LNCAP (cell line): ENCODE measurements around the gene PGAP2.

ENCODE experiments used
- TF ChIP-seq, protein P1 (sequence below): fragments of 450-650 bp; IDR thresholded peaks from 2 replicates; pipeline ENCODE4 v1.5.1; 2017; ENCODE audit warnings: mild to moderate bottlenecking

The PGAP2 gene

DNA sequence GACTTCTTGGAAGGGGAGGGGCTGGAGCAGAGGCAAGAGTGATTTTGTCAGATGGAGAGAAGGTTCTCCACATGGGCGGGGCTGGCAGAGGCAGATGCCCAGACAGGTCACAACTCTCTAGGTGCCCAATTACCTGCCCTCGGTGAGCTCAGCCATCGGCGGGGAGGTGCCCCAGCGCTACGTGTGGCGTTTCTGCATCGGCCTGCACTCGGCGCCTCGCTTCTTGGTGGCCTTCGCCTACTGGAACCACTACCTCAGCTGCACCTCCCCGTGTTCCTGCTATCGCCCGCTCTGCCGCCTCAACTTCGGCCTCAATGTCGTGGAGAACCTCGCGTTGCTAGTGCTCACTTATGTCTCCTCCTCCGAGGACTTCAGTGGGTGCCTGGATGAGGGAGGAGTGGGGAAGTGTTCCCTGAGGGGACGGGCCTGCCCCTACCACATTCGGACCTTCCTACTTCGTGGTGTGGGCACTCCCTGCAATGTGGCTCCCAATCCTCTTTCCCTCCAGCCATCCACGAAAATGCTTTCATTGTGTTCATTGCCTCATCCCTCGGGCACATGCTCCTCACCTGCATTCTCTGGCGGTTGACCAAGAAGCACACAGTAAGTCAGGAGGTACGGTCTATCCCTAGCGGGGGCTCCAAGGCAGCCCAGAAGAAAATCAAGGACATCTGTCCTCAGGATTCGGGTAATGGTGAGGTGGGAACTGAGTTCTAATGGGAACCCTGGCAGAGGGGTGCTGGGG is 15.6 kb downstream of the PGAP2 start:
- TF ChIP-seq, protein P1, sequence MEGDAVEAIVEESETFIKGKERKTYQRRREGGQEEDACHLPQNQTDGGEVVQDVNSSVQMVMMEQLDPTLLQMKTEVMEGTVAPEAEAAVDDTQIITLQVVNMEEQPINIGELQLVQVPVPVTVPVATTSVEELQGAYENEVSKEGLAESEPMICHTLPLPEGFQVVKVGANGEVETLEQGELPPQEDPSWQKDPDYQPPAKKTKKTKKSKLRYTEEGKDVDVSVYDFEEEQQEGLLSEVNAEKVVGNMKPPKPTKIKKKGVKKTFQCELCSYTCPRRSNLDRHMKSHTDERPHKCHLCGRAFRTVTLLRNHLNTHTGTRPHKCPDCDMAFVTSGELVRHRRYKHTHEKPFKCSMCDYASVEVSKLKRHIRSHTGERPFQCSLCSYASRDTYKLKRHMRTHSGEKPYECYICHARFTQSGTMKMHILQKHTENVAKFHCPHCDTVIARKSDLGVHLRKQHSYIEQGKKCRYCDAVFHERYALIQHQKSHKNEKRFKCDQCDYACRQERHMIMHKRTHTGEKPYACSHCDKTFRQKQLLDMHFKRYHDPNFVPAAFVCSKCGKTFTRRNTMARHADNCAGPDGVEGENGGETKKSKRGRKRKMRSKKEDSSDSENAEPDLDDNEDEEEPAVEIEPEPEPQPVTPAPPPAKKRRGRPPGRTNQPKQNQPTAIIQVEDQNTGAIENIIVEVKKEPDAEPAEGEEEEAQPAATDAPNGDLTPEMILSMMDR: no peak

DNA sequence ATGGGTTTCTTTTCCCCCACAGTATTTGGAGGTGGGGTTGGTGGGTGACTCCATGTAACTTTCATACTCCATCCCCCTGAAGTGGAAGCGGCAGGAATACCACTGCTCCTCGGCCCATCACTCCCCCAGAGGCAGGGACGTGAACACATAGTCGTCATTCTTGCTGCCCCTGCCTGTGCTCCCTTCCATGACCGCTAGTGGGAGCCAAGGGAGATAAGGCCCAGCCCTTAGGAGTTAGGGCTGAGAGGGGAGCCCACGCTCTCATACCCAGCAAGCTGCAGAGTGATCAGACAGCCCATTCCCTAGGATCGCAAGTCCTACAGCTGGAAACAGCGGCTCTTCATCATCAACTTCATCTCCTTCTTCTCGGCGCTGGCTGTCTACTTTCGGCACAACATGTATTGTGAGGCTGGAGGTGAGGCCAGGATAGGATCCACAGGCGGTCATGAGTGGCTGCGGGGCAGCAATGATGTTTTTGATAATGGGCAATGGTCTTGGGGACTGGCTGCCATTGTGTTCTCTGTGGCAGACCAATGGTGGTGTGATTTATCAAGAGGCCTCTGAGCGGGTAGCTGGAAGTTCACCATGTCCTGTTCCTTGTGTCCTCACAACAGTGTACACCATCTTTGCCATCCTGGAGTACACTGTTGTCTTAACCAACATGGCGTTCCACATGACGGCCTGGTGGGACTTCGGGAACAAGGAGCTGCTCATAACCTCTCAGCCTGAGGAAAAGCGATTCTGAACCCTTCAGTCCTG is 16.5 kb downstream of the PGAP2 start:
- TF ChIP-seq, protein P1: peak; percentile 62

- TF ChIP-seq, protein P1: no peak
These were observed 17.3 kb downstream of the PGAP2 start for GRCh38 chr11:3825473-3826154.

DNA sequence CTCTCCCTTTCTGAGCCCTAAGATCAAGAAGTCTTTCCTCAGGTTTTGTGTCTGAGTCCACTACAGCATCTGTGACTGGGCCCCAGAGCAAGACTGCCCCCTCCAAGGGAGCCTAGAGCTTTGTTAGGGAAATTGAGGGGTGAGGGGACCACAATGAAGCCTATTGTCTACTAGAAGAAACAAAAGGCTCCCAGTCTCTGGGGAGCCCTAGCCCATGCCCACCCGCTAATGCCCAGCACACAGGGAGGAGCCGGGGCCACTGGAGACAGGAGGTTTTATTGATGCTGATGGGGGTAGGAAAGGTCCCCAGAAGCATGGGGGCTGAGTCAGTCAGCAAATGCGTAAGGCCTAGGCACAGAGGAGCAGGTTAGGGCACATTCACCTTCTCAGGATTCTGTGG is 18.4 kb downstream of the PGAP2 start:
- TF ChIP-seq, protein P1: no peak

GRCh38 chr11:3827434-3828186 is 19.2 kb downstream of the PGAP2 start:
- TF ChIP-seq, protein P1: no peak

GRCh38 chr11:3830088-3830487 is 21.7 kb downstream of the PGAP2 start:
- TF ChIP-seq, protein P1: no peak

- TF ChIP-seq, protein P1: no peak
These were observed 22.4 kb downstream of the PGAP2 start for GRCh38 chr11:3830730-3831129.
